WERI-Rb-1 (cell line): ENCODE measurements around the gene TNIP1.

ENCODE experiments used
- DNase-seq: peaks from one replicate; pipeline ENCODE4 v3.0.0-alpha.2; 2020
- H3K27ac ChIP-seq: fragments of 250-450 bp; sonication (Bioruptor Pico); 2 replicates; pipeline ENCODE4 v1.5.1; 2020; ENCODE audit warnings: mild to moderate bottlenecking, moderate library complexity
- H3K27me3 ChIP-seq: fragments of 250-450 bp; sonication (Bioruptor Pico); 2 replicates; pipeline ENCODE4 v1.5.1; 2021; ENCODE audit warnings: mild to moderate bottlenecking, low read depth, moderate library complexity; ENCODE audit not compliant: insufficient read depth, severe bottlenecking
- H3K36me3 ChIP-seq: fragments of 250-450 bp; sonication (Bioruptor Pico); 2 replicates; pipeline ENCODE4 v1.5.1; 2020; ENCODE audit warnings: mild to moderate bottlenecking, moderate library complexity
- H3K4me3 ChIP-seq: 2 replicates; pipeline ENCODE4 v1.5.1; 2011; ENCODE audit warnings: low read depth, mild to moderate bottlenecking, control low read depth, low read length
- H3K9me3 ChIP-seq: fragments of 250-450 bp; sonication (Bioruptor Pico); 2 replicates; pipeline ENCODE4 v1.5.1; 2021; ENCODE audit warnings: mild to moderate bottlenecking, moderate library complexity; ENCODE audit not compliant: severe bottlenecking
- CTCF ChIP-seq: IDR thresholded peaks from 2 replicates; pipeline ENCODE4 v1.5.1; 2011; ENCODE audit warnings: low read depth, mild to moderate bottlenecking, control low read depth, inconsistent platforms, low read length

The TNIP1 gene

GRCh38 chr5:151082282-151082902 is 1.6 kb upstream of the TNIP1 start:
- Histone ChIP-seq H3K4me3 (peak overlapping the region; percentile 69; the same call in 1 of the 2 replicates), H3K27me3 (no peaks in the 10 kb centered on the region), H3K27ac (no peak overlapping the region), H3K9me3 (no peaks in the 10 kb centered on the region), H3K36me3 (0 out of 2 replicates have a peak, but pooled peaks cover 2% of the 10 kb centered on the region)
- peak; percentile 42 for DNase-seq
- peak; percentile 49 for TF ChIP-seq CTCF

GRCh38 chr5:151081431-151082281 is 822 bp upstream of the TNIP1 start:
- H3K27ac ChIP-seq = peak overlapping the region; percentile 96
- H3K36me3 ChIP-seq = 0 out of 2 replicates have a peak, but pooled peaks cover 2% of the 10 kb centered on the region
- H3K9me3 ChIP-seq = no peaks in the 10 kb centered on the region
- H3K27me3 ChIP-seq = no peaks in the 10 kb centered on the region
- no peak for DNase-seq
- H3K4me3 ChIP-seq = peak overlapping the region; percentile 69
- no peak for TF ChIP-seq CTCF

- peak overlapping the region; percentile 96 for H3K27ac ChIP-seq
- no peaks in the 10 kb centered on the region for H3K9me3 ChIP-seq
- H3K36me3 ChIP-seq = 0 out of 2 replicates have a peak, but pooled peaks cover 2% of the 10 kb centered on the region
- no peaks in the 10 kb centered on the region for H3K27me3 ChIP-seq
- TF ChIP-seq CTCF = no peak
- peak overlapping the region; percentile 69 for H3K4me3 ChIP-seq
- no peak for DNase-seq
Measured at GRCh38 chr5:151079838-151080612, 809 bp downstream of the TNIP1 start.

- Histone ChIP-seq H3K27ac (no peak overlapping the region), H3K27me3 (no peaks in the 10 kb centered on the region), H3K36me3 (0 out of 2 replicates have a peak, but pooled peaks cover 2% of the 10 kb centered on the region), H3K4me3 (no peak overlapping the region), H3K9me3 (no peaks in the 10 kb centered on the region)
- DNase-seq = no peak
- TF ChIP-seq CTCF = no peak
Measured at GRCh38 chr5:151078490-151079262, 2.2 kb downstream of the TNIP1 start.

GRCh38 chr5:151077967-151078366 is 2.9 kb downstream of the TNIP1 start:
- DNase-seq = no peak
- Histone ChIP-seq H3K4me3 (no peak overlapping the region), H3K27me3 (no peaks in the 10 kb centered on the region), H3K36me3 (0 out of 2 replicates have a peak, but pooled peaks cover 2% of the 10 kb centered on the region), H3K27ac (no peak overlapping the region), H3K9me3 (no peaks in the 10 kb centered on the region)
- TF ChIP-seq CTCF = no peak
